ENCODE data around the gene SORCS2. TPM values are rescaled to one million over a fixed set of nuclear protein-coding genes. Genes with fewer than 3 reads are reported as not detected.

SORCS2 gene
- total and polyA plus RNA-seq, 2 of the 8 experiments (the other 6 are each of a cell fraction or from before 2014, with no cell fraction given), result 0.36 to 1.8 TPM

DNA sequence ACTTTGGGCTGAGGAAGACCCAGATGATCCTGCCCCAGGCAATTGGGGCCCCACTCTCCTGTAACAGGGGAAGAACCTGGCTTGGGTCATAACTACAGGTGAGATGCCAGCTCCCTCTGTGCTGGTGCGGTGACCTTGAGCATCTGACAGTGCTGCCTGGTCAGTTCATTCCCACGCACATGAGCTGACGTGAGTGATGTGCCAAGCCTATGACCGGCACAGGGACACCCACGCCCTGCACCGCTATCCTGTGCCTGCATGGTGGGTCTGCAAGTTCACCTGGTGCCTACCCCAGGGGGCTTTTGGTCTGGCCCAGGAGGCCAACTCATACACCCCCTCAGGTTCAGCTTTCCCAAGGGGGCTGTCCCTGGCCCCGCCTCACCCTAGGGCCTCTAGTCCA, 366.1 kb downstream of the SORCS2 start (continued):
- no peak for TF ChIP-seq HDAC6 (IDR thresholded peaks at IDR 0.05; ENCODE audit: low read depth, low read length)
- no peak for TF ChIP-seq CREB1 (IDR thresholded peaks at IDR 0.05)
- TF ChIP-seq KDM5A (IDR thresholded peaks at IDR 0.05; ENCODE audit: low read length), result no peak
- no peak for TF ChIP-seq JUN (IDR thresholded peaks at IDR 0.05; ENCODE audit: low read depth, low read length)
- TF ChIP-seq MAFK (IDR thresholded peaks at IDR 0.05; ENCODE audit: low read depth, low read length), result no peak
- TF ChIP-seq SIRT6 (IDR thresholded peaks at IDR 0.05; ENCODE audit: low read length), result no peak
- TF ChIP-seq KDM1A (IDR thresholded peaks at IDR 0.05; ENCODE audit: borderline replicate concordance, low read length), result no peak
